Inflammatory macrophage treated with lipopolysaccharide for 4 hours (primary cell): ENCODE data around the gene SLC10A3.

ENCODE experiments used
- DNase-seq: peaks from one replicate; pipeline ENCODE4 v3.0.0-alpha.2; 2020

Gene SLC10A3

DNA sequence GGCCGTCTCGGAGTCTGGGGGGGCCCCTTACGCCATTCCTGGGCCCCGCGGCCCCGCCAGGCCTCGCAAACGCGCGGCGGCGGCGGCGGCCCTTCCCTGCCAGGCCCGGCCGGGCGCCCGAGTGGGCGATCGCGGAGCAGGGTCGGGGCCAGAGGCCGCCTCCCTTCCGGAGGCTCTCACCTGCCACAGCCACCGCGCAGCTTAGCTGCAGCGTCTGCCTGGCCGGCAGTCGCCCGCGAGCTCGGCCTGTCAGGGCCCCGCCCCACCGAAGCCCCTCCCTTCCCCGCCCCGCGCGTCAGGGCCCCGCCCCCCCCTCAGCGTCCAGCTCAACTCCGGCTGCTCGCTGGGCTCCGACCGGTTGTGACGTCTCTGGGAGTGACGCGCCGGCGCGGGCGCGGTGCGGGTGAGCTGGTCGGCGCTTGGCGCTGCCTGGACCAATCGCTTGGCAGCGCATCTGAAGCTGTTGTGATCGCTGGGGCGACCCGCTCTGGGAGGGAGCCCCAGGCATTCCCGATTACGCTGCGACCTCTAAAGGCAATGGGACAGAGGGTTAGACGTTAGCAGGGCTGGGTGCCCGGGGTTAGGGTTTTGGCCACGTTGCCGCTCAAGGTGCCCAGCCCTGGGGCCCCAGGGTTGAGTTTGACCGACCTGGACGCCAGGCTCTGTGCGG, at the start of gene SLC10A3:
Gene SLC10A3, minus strand, starts transcription at position 216 of the 670 bp plus-strand sequence. CDS start 1,689 bp downstream, outside the sequence.
- DNase-seq, result peak; percentile 92

GRCh38 chrX:154539077-154539476, 48.6 kb upstream of the SLC10A3 start:
- DNase-seq, result no peak

GRCh38 chrX:154535892-154536291, 45.5 kb upstream of the SLC10A3 start:
- DNase-seq, result no peak

GRCh38 chrX:154534526-154535322, 44.3 kb upstream of the SLC10A3 start:
- DNase-seq, result peak; percentile 90

DNA sequence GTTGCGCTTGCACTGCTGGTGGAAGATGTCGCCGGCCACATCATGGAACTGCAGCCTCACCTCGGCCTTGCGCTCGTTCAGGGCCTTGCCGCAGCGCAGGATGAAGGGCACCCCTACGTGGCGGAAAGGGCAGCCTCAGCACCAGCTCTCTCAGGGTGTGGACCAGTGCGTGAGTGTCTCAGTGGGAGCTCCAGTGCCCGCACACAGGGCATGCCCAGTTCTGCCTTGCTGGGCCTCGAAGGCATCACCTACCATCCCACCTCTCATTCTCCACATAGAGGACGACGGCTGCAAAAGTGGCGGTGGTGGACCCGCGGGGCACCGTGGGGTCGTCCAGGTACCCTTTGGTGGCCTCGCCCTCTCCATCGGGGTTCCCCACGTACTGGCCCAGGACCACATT, 42.3 kb upstream of the SLC10A3 start:
- DNase-seq, result no peak

DNA sequence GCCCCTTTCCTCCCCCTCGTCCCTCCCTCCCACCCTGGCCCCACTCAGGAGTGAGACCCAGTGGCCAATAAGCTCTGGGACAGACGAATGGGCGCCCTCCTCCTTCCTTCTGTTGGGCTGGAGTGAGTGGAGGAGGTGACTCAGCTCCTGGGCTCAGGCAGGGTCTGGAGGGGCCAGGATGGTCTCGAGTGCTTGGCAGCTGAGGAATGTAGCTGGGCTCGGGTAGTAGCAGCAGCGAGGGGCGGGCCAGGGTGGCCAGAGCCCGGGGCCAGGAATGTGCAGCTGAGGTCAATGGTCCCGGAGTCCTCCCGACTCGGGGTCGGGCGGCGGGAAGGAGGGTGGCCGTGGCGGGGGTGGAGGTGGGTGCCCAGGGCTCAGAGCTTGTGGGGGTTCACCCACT, 41.2 kb upstream of the SLC10A3 start:
- DNase-seq, result no peak

GRCh38 chrX:154530286-154530685, 39.9 kb upstream of the SLC10A3 start:
- no peak for DNase-seq

DNA sequence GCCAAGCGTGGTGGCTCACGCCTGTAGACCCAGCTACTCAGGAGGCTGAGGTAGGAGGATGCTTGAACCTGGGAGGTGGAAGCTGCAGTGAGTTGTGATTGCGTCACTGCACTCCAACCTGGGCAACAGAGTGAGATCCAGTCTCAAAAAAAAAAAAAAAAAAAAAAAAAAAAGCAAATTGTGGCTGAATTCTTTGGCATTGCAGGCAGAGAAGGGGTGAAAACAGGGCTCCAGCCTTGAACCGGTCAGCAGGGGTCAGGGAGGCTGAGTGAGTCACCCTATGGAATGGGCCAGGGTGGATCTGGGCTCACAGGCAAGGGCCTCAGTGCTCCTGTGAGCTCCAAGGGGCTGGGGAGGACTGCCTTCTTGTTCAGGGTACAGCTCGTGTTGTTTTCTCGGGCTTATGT, 38.8 kb upstream of the SLC10A3 start:
- no peak for DNase-seq

- peak; percentile 63 for DNase-seq
Measured at GRCh38 chrX:154526901-154527675, 36.7 kb upstream of the SLC10A3 start.

DNA sequence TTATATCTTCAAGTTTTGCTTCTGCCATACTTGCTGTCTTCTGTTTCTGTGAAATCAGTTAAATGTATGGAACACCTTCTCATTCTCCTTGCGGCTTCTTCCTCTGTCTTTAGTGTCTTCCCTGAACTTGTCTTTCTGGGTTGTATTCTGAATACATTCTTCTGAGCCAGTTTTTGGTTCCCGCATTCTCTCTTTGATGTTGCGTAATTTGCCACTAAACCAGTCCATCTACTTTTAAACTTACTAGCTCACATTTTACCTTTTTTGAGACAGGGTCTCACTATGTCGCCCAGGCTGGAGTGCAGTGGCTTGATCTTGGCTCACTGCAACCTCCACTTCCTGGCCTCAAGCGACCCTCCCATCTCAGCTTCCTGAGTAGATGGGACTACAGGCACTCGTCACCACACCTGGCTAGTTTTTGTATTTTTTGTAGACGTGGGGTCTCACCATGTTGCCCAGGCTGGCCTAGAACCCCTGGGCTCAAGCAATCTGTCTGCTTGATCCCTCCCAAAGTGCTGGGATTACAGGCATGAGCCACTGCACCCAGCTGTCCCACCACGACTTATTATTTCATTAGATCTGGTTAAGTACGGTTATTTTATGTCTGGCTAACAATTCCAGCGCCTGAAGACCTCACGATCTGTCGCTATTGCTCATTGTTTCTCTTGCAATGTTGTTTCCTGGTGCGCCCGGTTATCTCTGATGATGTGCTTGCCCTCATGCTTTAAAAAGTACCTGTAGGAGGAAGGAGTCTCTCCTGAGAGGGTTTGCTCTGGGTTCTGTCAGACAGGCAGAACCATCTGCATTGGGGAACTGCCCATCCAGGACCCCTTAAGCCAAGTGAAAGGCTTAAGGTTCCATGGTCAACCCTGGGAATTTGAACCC, 35.4 kb upstream of the SLC10A3 start:
- no peak for DNase-seq

DNA sequence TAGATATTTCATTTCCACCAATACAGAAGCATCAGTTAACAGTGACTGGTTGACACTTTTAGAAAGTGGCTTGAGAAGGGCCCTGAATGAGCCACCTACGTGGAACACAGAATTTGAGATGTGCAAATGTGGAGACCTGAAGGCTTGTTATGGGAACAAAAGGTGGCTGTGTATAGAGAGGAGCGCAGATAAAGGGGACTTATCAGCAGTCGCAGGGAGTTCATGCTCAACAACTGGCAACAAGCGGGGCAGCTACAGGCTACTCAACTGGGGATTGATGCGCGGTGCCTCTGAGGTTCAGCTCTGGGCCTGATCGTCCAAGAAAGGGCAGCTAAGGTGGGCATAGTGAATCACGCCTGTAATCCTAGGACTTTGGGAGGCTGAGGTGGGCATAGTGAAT, 29.0 kb upstream of the SLC10A3 start:
- no peak for DNase-seq

DNA sequence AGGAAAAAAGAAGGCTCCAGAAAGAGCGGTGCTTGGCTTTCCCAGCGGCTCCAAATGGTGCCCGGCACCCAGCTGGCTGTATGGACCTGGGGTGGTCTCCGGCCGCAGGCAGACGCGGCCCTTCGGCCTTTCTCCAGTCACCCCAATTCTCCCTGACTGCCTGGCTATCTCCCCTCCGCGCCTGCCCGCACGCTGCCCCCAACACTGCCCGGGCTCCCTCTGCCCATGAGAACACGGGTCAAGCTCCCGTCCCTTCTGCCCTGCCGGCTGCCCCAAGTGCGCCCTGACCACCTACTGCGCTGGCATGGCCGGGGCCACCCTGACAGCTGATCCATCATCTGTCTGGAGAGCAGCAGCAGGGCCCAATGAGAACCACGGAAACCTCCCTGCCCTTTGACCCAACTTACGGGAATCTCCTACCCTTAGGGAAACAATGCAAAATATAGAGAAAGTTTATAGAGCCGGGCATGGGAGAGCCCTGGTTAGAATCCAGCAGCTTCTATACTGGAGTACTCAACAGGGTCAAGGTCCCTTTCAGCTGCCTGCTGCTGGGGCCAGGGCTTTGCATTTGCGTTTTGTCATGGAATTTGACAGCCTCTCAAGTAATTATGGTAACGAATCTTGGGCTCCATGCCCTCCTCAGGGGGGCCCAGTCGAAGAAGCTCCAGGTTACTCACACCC, 26.8 kb upstream of the SLC10A3 start:
- no peak for DNase-seq

GRCh38 chrX:154516656-154517100, 26.2 kb upstream of the SLC10A3 start:
- DNase-seq, result no peak

- peak; percentile 87 for DNase-seq
Measured at GRCh38 chrX:154515966-154516655, 25.7 kb upstream of the SLC10A3 start, which contains the start of gene FAM3A. TSS of gene FAM3A (minus strand) at chrX:154516232. CDS start at chrX:154515772, 460 bp downstream.

- DNase-seq, result peak; percentile 8
Measured at GRCh38 chrX:154515090-154515965, 24.9 kb upstream of the SLC10A3 start.

- DNase-seq, result no peak
Measured at GRCh38 chrX:154513716-154514115, 23.3 kb upstream of the SLC10A3 start.

DNA sequence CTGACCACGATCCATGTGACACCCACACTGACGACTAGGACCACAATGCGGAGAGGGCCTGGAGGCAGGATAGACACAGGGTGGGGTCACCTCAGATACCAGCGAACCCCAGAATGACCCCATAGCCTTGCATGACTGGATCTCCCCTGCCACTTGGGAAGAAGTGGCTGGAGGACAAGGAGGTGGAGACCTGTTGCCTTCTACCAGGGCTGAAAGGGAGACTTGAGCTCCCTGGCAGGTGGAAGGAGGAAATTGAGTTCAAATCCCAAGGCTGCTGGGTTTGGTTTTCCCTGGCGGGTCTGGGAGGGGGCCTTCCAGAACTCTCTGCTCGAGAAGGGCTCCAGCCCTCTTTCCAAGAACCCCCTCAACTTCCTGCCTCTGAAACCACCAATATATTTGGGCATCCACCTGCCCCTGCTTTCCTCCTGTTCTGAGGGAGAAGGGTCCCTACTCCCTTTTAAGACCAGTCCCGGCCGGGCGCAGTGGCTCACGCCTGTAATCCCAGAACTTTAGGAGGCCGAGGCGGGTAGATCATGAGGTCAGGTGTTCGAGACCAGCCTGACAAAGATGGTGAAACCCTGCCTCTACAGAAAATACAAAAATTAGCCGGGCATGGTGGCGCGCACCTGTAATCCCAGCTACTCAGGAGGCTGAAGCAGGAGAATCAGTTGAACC, 22.6 kb upstream of the SLC10A3 start:
- no peak for DNase-seq

DNA sequence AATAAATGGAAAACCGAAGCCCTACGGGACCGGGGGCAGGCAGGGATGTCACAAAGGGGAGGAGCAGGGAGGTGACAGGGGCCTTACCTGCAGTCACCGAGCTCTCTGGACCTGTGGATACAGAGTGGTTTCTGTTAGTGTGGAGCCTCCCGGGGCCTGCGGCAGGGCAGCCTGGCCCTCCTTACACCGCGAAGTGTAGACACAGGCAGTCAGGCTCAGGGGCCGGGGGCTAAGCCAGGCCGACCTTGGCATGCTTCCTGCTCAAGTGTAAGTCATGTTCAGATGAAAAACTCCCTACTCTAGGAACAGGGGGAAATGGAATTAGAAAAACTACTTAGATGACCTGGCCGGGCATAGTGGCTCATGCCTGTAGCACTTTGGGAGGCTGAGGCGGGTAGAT, 21.3 kb upstream of the SLC10A3 start:
- no peak for DNase-seq

DNA sequence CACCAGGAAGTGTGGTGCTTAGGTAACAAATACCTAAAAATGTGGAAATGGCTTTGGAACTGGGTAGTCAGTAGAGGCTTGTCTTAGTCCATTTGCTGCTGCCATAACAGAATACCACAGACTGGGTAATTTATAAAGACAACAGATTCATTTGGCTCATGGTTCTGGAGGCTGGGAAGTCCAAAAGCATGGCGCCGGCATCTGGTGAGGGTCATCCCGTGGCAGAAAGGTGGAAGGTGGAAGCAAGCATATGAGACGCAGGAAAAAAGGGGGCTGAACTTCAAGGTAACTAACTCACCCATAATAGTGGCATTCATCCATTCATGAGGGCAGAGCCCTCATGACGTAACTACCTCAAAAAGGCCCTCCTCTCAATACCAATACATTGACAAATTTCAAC, 19.0 kb upstream of the SLC10A3 start:
- no peak for DNase-seq

DNA sequence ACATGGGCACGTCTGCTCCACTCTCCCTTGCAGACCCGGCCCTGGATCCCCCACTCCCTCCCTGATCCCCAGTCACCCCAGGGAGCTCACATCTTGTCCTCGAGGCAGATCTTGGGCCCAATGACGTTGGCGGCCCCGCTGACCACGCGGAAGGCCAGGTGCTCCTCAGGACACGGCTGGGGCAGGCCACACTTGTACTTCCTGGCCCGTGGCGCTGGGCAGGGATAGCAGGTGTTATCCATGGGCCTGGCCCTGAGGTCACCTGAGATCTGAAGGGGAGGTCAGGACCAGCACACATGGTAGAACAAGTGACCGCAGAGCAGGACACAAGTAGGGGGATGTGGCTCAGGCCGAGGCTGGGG, 17.9 kb upstream of the SLC10A3 start:
- DNase-seq, result no peak
